Neural crest cell (in vitro differentiated cells): ENCODE data around the gene SHTN1. TPM values are rescaled to one million over a fixed set of nuclear protein-coding genes. Genes with fewer than 3 reads are reported as not detected.

Experiments used
- DNase-seq: peaks from one replicate; pipeline ENCODE4 v3.0.0; 2021; ENCODE audit warnings: low read depth, mixed read lengths, low spot score
- H3K27ac Mint-ChIP-seq: one replicate; pipeline ENCODE4 v1.8.0; 2021; ENCODE audit warnings: mild to moderate bottlenecking, mixed read lengths; ENCODE audit not compliant: unreplicated experiment
- H3K27me3 Mint-ChIP-seq: 2 replicates; pipeline ENCODE4 v1.8.0; 2021; ENCODE audit warnings: low read depth, mild to moderate bottlenecking, mixed read lengths
- H3K36me3 Mint-ChIP-seq: 2 replicates; pipeline ENCODE4 v1.8.0; 2021; ENCODE audit warnings: low read depth, mild to moderate bottlenecking, mixed read lengths
- H3K4me1 Mint-ChIP-seq: 2 replicates; pipeline ENCODE4 v1.8.0; 2021; ENCODE audit warnings: mixed read lengths
- H3K4me3 Mint-ChIP-seq: one replicate; pipeline ENCODE4 v1.8.0; 2021; ENCODE audit warnings: mild to moderate bottlenecking, mixed read lengths
- H3K9me3 Mint-ChIP-seq: 2 replicates; pipeline ENCODE4 v1.8.0; 2021; ENCODE audit warnings: mixed read lengths
- CTCF ChIP-seq: fragments of 200-600 bp; sonication (generic); conservative IDR thresholded peaks from 2 replicates; pipeline ENCODE4 v1.5.0; 2021; ENCODE audit warnings: antibody characterized with exemption, mild to moderate bottlenecking
- total RNA-seq: library from RNA; stranded (reverse); gene quantifications from 2 replicates; pipeline ENCODE4 v1.2.1, GENCODE V29; 2021

SHTN1 gene
- total RNA-seq, 1 donor from 2014 or later, result 10.0 TPM

- Mint-ChIP-seq H3K36me3 (no peaks in the 10 kb centered on the region), H3K27me3 (peaks cover 14% of the 10 kb centered on the region), H3K4me3 (no peak overlapping the region), H3K27ac (no peak overlapping the region), H3K9me3 (no peaks in the 10 kb centered on the region), H3K4me1 (peaks cover 13% of the 10 kb centered on the region)
- TF ChIP-seq CTCF, result no peak
- no peak for DNase-seq
These were observed 3.8 kb downstream of the SHTN1 start for GRCh38 chr10:117001144-117001543.

- H3K4me3 Mint-ChIP-seq, result no peak overlapping the region
- H3K27me3 Mint-ChIP-seq, result peaks cover 10% of the 10 kb centered on the region
- no peak for TF ChIP-seq CTCF
- peaks cover 8% of the 10 kb centered on the region for H3K4me1 Mint-ChIP-seq
- DNase-seq, result no peak
- H3K36me3 Mint-ChIP-seq, result no peaks in the 10 kb centered on the region
- no peak overlapping the region for H3K27ac Mint-ChIP-seq
- H3K9me3 Mint-ChIP-seq, result no peaks in the 10 kb centered on the region
These were observed 4.4 kb downstream of the SHTN1 start for GRCh38 chr10:117000580-117000979.

GRCh38 chr10:116998172-116998571 is 6.8 kb downstream of the SHTN1 start:
- no peak overlapping the region for H3K27ac Mint-ChIP-seq

DNA sequence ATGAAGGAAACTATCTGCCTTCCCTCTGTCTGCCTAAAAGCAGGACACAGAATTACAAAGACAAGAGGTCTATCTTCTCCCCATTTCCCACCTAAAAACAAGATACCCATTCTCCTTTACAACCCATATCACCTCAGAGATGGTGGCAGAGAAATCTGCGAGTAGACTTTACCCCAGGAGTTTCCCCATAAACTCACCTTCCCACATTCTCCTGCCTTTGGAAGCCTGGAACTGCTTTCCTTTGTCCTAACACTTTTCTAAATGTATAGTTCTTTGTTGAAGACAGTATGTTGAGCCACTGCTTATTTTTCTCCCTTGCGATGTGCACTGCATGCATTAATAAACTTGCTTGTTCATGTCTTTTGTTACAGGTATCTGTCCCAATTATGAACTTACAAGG is 8.0 kb downstream of the SHTN1 start:
- Mint-ChIP-seq H3K4me3 (no peak overlapping the region), H3K36me3 (no peaks in the 10 kb centered on the region), H3K4me1 (no peaks in the 10 kb centered on the region), H3K9me3 (no peaks in the 10 kb centered on the region), H3K27ac (no peak overlapping the region), H3K27me3 (no peaks in the 10 kb centered on the region)
- TF ChIP-seq CTCF, result no peak
- no peak for DNase-seq

More at GRCh38 chr10:116998172-116998571, 6.8 kb downstream of the SHTN1 start:
- Mint-ChIP-seq H3K27me3 (no peaks in the 10 kb centered on the region), H3K4me3 (no peak overlapping the region), H3K36me3 (no peaks in the 10 kb centered on the region), H3K4me1 (no peaks in the 10 kb centered on the region), H3K9me3 (no peaks in the 10 kb centered on the region)
- DNase-seq, result no peak
- TF ChIP-seq CTCF, result no peak

DNA sequence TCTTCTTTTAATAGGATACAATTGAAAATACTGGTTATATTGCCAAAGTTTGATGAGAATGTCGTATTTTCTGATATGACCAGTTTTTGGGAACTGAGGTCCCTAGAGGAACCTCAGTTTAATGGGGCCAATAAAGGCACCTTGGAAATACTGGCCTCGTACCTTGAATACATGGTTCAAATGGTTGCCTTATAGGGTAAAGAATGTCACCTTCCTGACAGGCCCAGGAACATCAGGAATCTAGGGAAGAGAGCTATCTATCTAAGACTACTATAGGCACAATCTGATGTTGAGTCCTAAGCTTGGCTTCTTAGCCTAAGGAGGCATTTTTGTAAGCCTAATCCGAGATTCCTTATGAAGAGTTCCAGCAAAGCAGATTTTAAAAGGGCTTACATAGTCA is 9.3 kb downstream of the SHTN1 start:
- Mint-ChIP-seq H3K4me1 (peaks cover 2% of the 10 kb centered on the region), H3K36me3 (no peaks in the 10 kb centered on the region), H3K27me3 (no peaks in the 10 kb centered on the region), H3K4me3 (no peak overlapping the region), H3K27ac (no peak overlapping the region), H3K9me3 (no peaks in the 10 kb centered on the region)
- no peak for DNase-seq
- TF ChIP-seq CTCF, result no peak
